WTC11 (cell line): Measurements from ENCODE around the gene PRUNE2. TPM values are rescaled to one million over a fixed set of nuclear protein-coding genes. Genes with fewer than 3 reads are reported as not detected.

Experiments used
- ATAC-seq: fragments of 200-7000 bp; cut with Tn5 transposase; 2 replicates; pipeline ENCODE4 v1.10.0; 2021; ENCODE audit warnings: mild to moderate bottlenecking, moderate library complexity
- CTCF ChIA-PET: fragments of 300-600 bp; sonication (Branson Sonifier 250); formaldehyde crosslinking; loops from one replicate; lab custom pipeline; 2021; ENCODE audit warnings: antibody characterized with exemption; lab: Charles Lee
- POLR2A ChIA-PET: fragments of 350-600 bp; sonication (Branson Sonifier 250); formaldehyde crosslinking; loops from one replicate; lab custom pipeline; 2021; ENCODE audit warnings: antibody characterized with exemption; lab: Charles Lee
- DNase-seq: peaks from one replicate; pipeline ENCODE4 v3.0.0; 2021; ENCODE audit warnings: low spot score
- H3K27ac Mint-ChIP-seq: 2 replicates; pipeline ENCODE4 v1.8.0; 2021; ENCODE audit warnings: mixed read lengths
- H3K27me3 Mint-ChIP-seq: 2 replicates; pipeline ENCODE4 v1.8.0; 2021; ENCODE audit warnings: low read depth, mild to moderate bottlenecking, moderate library complexity, mixed read lengths
- H3K36me3 Mint-ChIP-seq: 2 replicates; pipeline ENCODE4 v1.8.0; 2021; ENCODE audit warnings: mixed read lengths
- H3K4me1 Mint-ChIP-seq: 2 replicates; pipeline ENCODE4 v1.8.0; 2022; ENCODE audit warnings: mixed read lengths
- H3K4me3 Mint-ChIP-seq: 2 replicates; pipeline ENCODE4 v1.8.0; 2021; ENCODE audit warnings: mild to moderate bottlenecking, moderate library complexity, mixed read lengths
- H3K9me3 Mint-ChIP-seq: 2 replicates; pipeline ENCODE4 v1.8.0; 2021; ENCODE audit warnings: mixed read lengths
- CREM ChIP-seq: sonication (generic); formaldehyde crosslinking; IDR thresholded peaks from 2 replicates; pipeline ENCODE4 v1.8.1; 2022; ENCODE audit warnings: mild to moderate bottlenecking, missing genetic modification reagents, moderate library complexity
- ELF4 ChIP-seq: sonication (generic); formaldehyde crosslinking; IDR thresholded peaks from 2 replicates; pipeline ENCODE4 v1.8.1; 2022; ENCODE audit warnings: low read depth, mild to moderate bottlenecking, moderate library complexity, missing genetic modification reagents
- ESRRA ChIP-seq: sonication (generic); formaldehyde crosslinking; IDR thresholded peaks from 2 replicates; pipeline ENCODE4 v1.8.1; 2022; ENCODE audit warnings: mild to moderate bottlenecking, missing genetic modification reagents, borderline replicate concordance
- FOXJ3 ChIP-seq: sonication (generic); formaldehyde crosslinking; IDR thresholded peaks from 2 replicates; pipeline ENCODE4 v1.9.0; 2021; ENCODE audit warnings: missing genetic modification reagents, mild to moderate bottlenecking, borderline replicate concordance
- FOXP1 ChIP-seq: sonication (generic); formaldehyde crosslinking; IDR thresholded peaks from 2 replicates; pipeline ENCODE4 v1.8.0; 2022; ENCODE audit warnings: missing genetic modification reagents, mild to moderate bottlenecking, moderate library complexity, borderline replicate concordance
- GTF2I ChIP-seq: fragments of 250-450 bp; sonication (Bioruptor Pico); conservative IDR thresholded peaks from 2 replicates; pipeline ENCODE4 v1.4.0; 2021; ENCODE audit warnings: mild to moderate bottlenecking
- HMGA2 ChIP-seq: fragments of 250-450 bp; sonication (Bioruptor Pico); IDR thresholded peaks from 2 replicates; pipeline ENCODE4 v1.4.0; 2021; ENCODE audit warnings: mild to moderate bottlenecking, moderate library complexity
- JAZF1 ChIP-seq: fragments of 250-450 bp; sonication (Bioruptor Pico); IDR thresholded peaks from 2 replicates; pipeline ENCODE4 v1.9.0; 2021; ENCODE audit warnings: moderate library complexity, mild to moderate bottlenecking, inconsistent platforms
- MYBL2 ChIP-seq: sonication (generic); formaldehyde crosslinking; IDR thresholded peaks from 2 replicates; pipeline ENCODE4 v1.8.1; 2023; ENCODE audit warnings: mild to moderate bottlenecking, moderate library complexity, missing genetic modification reagents
- NFATC4 ChIP-seq: fragments of 250-450 bp; sonication (Bioruptor Pico); IDR thresholded peaks from 2 replicates; pipeline ENCODE4 v1.9.0; 2021; ENCODE audit warnings: mild to moderate bottlenecking
- NFYB ChIP-seq: sonication (generic); formaldehyde crosslinking; conservative IDR thresholded peaks from 2 replicates; pipeline ENCODE4 v1.8.0; 2022; ENCODE audit warnings: low read depth, missing genetic modification reagents
- NR1H2 ChIP-seq: sonication (generic); formaldehyde crosslinking; IDR thresholded peaks from 2 replicates; pipeline ENCODE4 v1.9.0; 2021; ENCODE audit warnings: mild to moderate bottlenecking, moderate library complexity, missing genetic modification reagents
- NR3C1 ChIP-seq: sonication (generic); formaldehyde crosslinking; conservative IDR thresholded peaks from 2 replicates; pipeline ENCODE4 v1.8.1; 2023; ENCODE audit warnings: low read depth, mild to moderate bottlenecking, missing genetic modification reagents
- RELA ChIP-seq: sonication (generic); formaldehyde crosslinking; IDR thresholded peaks from 2 replicates; pipeline ENCODE4 v1.8.1; 2022; ENCODE audit warnings: missing genetic modification reagents, mild to moderate bottlenecking, borderline replicate concordance
- RORB ChIP-seq: fragments of 250-450 bp; sonication (Bioruptor Pico); IDR thresholded peaks from 2 replicates; pipeline ENCODE4 v1.9.0; 2021; ENCODE audit warnings: mild to moderate bottlenecking
- TEAD4 ChIP-seq: sonication (generic); formaldehyde crosslinking; IDR thresholded peaks from 2 replicates; pipeline ENCODE4 v1.8.0; 2022; ENCODE audit warnings: mild to moderate bottlenecking, missing genetic modification reagents
- ZNF219 ChIP-seq: sonication (generic); formaldehyde crosslinking; IDR thresholded peaks from 2 replicates; pipeline ENCODE4 v1.8.0; 2023; ENCODE audit warnings: missing genetic modification reagents, mild to moderate bottlenecking, borderline replicate concordance
- ZNF396 ChIP-seq: fragments of 250-450 bp; sonication (Bioruptor Pico); IDR thresholded peaks from 2 replicates; pipeline ENCODE4 v1.8.0; 2021; ENCODE audit warnings: mild to moderate bottlenecking, moderate library complexity, borderline replicate concordance
- total RNA-seq: library from RNA; stranded (reverse); gene quantifications from 3 replicates; pipeline ENCODE4 v1.2.3, GENCODE V29; 2021
- TF ChIP-seq, protein P1 (sequence below): sonication (generic); formaldehyde crosslinking; IDR thresholded peaks from 2 replicates; pipeline ENCODE4 v1.8.0; 2022; ENCODE audit warnings: mild to moderate bottlenecking, missing genetic modification reagents
- TF ChIP-seq, protein P2 (sequence below): fragments of 250-450 bp; sonication (Bioruptor Pico); IDR thresholded peaks from 2 replicates; pipeline ENCODE4 v1.9.0; 2021; ENCODE audit warnings: mild to moderate bottlenecking
- TF ChIP-seq, protein P3 (sequence below): fragments of 200-600 bp; IDR thresholded peaks from 2 replicates; pipeline ENCODE4 v1.8.0; 2022; ENCODE audit warnings: antibody characterized with exemption
- TF ChIP-seq, protein P4 (sequence below): sonication (generic); formaldehyde crosslinking; IDR thresholded peaks from 2 replicates; pipeline ENCODE4 v1.8.1; 2023; ENCODE audit warnings: mild to moderate bottlenecking, missing genetic modification reagents
- TF ChIP-seq, protein P5 (sequence below): sonication (generic); formaldehyde crosslinking; IDR thresholded peaks from 2 replicates; pipeline ENCODE4 v1.8.0; 2023; ENCODE audit warnings: mild to moderate bottlenecking, missing genetic modification reagents
- TF ChIP-seq, protein P6 (sequence below): fragments of 250-450 bp; sonication (Bioruptor Pico); IDR thresholded peaks from 2 replicates; pipeline ENCODE4 v1.8.0; 2021; ENCODE audit warnings: mild to moderate bottlenecking
- TF ChIP-seq, protein P7 (sequence below): fragments of 250-450 bp; sonication (Bioruptor Pico); IDR thresholded peaks from 2 replicates; pipeline ENCODE4 v2.1.2; 2022; ENCODE audit warnings: mild to moderate bottlenecking, moderate library complexity

PRUNE2 gene
- total RNA-seq, 1 experiment from 2014 or later, result 13.1 TPM

DNA sequence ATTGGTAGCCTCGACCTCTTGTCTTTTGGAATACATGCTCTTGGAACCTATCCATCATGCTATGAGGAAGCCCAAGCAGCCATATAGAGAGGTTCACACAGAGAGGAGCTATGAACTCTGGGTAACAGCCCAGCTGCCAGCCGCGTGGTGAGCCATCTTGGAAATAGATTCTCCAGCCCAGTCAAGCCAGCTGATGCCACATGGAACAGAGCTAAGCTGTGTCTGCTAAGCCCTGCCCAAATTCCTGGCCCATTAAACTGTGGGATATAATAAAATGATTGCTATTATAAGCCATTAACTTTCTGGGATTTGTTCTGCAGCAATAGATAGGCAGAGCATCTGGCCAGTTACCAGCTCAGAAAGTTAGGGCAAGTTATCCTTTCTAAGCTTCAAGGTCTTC lies 4.9 kb upstream of the PRUNE2 start (continued):
- TF ChIP-seq TEAD4 (CRISPR knock-in tag), result no peak
- TF ChIP-seq, protein P1, sequence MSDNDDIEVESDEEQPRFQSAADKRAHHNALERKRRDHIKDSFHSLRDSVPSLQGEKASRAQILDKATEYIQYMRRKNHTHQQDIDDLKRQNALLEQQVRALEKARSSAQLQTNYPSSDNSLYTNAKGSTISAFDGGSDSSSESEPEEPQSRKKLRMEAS (CRISPR knock-in tag), result no peak
- TF ChIP-seq ZNF396 (CRISPR knock-in tag), result no peak
- no peak for TF ChIP-seq MYBL2 (CRISPR knock-in tag)
- TF ChIP-seq, all 79 proteins: peak for 0

DNA sequence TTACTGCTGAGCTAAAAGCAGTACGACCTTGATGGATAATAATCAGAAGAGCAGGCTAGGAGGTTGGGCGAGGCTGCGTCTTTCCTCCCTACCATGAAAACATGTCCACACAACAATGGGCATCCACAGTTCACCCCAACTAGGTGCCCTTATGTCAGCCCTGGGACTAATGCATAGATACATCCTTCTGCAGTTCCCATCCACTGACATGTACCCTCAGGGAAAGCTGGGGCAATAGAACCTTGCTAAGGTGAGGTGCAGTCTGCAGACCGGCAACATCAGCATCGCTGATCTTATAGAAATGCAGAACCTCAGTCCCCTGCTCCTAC lies 697 bp upstream of the PRUNE2 start:
- Mint-ChIP-seq H3K27me3 (peaks cover 48% of the 10 kb centered on the region), H3K9me3 (no peaks in the 10 kb centered on the region), H3K4me1 (peaks cover 29% of the 10 kb centered on the region), H3K36me3 (no peaks in the 10 kb centered on the region), H3K27ac (no peak overlapping the region; the same call in 1 of the 2 replicates), H3K4me3 (peak overlapping the region; percentile 83)
- CTCF ChIA-PET, result interaction anchor here (0.9 to 1.9 kb wide), 5 partner anchors 81 to 244 kb away, joined by 3 to 10 read pairs (median 5); no protein-coding TSS in a partner anchor
- TF ChIP-seq NFATC4 (CRISPR knock-in tag) (no peak), FOXP1 (no peak), ZNF219 (no peak), RELA (CRISPR knock-in tag) (no peak), NFYB (CRISPR knock-in tag) (no peak), NR3C1 (no peak)
- TF ChIP-seq, protein P2, sequence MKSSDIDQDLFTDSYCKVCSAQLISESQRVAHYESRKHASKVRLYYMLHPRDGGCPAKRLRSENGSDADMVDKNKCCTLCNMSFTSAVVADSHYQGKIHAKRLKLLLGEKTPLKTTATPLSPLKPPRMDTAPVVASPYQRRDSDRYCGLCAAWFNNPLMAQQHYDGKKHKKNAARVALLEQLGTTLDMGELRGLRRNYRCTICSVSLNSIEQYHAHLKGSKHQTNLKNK (CRISPR knock-in tag), result no peak
- TF ChIP-seq, protein P3, sequence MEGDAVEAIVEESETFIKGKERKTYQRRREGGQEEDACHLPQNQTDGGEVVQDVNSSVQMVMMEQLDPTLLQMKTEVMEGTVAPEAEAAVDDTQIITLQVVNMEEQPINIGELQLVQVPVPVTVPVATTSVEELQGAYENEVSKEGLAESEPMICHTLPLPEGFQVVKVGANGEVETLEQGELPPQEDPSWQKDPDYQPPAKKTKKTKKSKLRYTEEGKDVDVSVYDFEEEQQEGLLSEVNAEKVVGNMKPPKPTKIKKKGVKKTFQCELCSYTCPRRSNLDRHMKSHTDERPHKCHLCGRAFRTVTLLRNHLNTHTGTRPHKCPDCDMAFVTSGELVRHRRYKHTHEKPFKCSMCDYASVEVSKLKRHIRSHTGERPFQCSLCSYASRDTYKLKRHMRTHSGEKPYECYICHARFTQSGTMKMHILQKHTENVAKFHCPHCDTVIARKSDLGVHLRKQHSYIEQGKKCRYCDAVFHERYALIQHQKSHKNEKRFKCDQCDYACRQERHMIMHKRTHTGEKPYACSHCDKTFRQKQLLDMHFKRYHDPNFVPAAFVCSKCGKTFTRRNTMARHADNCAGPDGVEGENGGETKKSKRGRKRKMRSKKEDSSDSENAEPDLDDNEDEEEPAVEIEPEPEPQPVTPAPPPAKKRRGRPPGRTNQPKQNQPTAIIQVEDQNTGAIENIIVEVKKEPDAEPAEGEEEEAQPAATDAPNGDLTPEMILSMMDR, result no peak
- TF ChIP-seq, protein P4, sequence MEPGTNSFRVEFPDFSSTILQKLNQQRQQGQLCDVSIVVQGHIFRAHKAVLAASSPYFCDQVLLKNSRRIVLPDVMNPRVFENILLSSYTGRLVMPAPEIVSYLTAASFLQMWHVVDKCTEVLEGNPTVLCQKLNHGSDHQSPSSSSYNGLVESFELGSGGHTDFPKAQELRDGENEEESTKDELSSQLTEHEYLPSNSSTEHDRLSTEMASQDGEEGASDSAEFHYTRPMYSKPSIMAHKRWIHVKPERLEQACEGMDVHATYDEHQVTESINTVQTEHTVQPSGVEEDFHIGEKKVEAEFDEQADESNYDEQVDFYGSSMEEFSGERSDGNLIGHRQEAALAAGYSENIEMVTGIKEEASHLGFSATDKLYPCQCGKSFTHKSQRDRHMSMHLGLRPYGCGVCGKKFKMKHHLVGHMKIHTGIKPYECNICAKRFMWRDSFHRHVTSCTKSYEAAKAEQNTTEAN, result no peak
- TF ChIP-seq, protein P5, sequence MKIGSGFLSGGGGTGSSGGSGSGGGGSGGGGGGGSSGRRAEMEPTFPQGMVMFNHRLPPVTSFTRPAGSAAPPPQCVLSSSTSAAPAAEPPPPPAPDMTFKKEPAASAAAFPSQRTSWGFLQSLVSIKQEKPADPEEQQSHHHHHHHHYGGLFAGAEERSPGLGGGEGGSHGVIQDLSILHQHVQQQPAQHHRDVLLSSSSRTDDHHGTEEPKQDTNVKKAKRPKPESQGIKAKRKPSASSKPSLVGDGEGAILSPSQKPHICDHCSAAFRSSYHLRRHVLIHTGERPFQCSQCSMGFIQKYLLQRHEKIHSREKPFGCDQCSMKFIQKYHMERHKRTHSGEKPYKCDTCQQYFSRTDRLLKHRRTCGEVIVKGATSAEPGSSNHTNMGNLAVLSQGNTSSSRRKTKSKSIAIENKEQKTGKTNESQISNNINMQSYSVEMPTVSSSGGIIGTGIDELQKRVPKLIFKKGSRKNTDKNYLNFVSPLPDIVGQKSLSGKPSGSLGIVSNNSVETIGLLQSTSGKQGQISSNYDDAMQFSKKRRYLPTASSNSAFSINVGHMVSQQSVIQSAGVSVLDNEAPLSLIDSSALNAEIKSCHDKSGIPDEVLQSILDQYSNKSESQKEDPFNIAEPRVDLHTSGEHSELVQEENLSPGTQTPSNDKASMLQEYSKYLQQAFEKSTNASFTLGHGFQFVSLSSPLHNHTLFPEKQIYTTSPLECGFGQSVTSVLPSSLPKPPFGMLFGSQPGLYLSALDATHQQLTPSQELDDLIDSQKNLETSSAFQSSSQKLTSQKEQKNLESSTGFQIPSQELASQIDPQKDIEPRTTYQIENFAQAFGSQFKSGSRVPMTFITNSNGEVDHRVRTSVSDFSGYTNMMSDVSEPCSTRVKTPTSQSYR (CRISPR knock-in tag), result no peak
- POLR2A ChIA-PET, result interaction anchor here (0.7 kb wide), 1 partner anchor 513 kb away, joined by 4 read pairs; the partner anchor contains the start of gene RFK
- no peak for ATAC-seq
- DNase-seq, result no peak

DNA sequence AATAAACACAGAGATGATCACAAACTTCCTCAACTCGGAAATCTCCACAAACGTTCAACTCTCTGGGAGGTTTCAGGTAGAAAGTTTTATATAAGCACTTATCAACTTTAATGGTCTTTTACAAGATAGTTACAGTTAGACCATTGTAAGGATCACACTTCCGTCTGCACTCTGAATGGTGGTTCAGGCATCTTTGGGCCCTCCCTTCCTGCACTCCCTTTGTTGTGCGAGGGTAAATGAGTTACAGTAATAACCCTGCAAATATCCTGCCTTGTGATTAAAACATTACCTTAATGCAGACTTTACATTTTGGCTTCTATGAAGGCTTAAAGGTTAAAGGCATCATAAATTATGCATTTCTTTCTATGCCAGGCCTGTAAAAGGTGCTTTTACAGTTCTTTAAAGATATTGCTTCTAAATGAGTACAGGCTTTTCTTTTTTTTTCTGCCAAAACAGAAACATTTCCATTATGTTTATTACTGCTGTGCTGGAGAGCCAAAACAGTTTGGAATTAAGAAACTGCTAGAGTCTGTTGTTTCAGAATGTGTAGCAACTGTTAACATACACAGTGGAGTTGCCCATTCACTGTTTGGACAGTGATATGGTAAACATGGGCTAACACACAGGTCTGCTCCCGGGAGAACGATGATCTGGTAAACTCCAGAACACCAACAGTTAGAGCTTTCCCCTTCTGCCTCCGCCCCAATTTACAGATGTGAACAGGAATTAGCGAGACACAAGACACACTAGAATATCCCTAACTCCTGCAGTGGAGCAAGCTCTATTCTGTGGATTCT lies 1.1 kb downstream of the PRUNE2 start:
- H3K4me3 Mint-ChIP-seq, result peak overlapping the region; percentile 83
- CTCF ChIA-PET, result interaction anchor here (1.9 kb wide), 1 partner anchor 95 kb away, joined by 6 read pairs; no protein-coding TSS in a partner anchor
- DNase-seq (no peak), ATAC-seq (no peak)
- no peaks in the 10 kb centered on the region for H3K9me3 Mint-ChIP-seq
- peaks cover 48% of the 10 kb centered on the region for H3K27me3 Mint-ChIP-seq
- H3K36me3 Mint-ChIP-seq, result no peaks in the 10 kb centered on the region
- no peak overlapping the region for H3K27ac Mint-ChIP-seq
- POLR2A ChIA-PET, result interaction anchor here (0.6 kb wide), 1 partner anchor 1460 kb away, joined by 3 read pairs; no protein-coding TSS in a partner anchor
- H3K4me1 Mint-ChIP-seq, result peaks cover 37% of the 10 kb centered on the region
- TF ChIP-seq RORB (CRISPR knock-in tag) (no peak), ESRRA (CRISPR knock-in tag) (no peak), JAZF1 (no peak), GTF2I (CRISPR knock-in tag) (no peak), NR3C1 (no peak), CREM (CRISPR knock-in tag) (no peak), ELF4 (CRISPR knock-in tag) (no peak), HMGA2 (CRISPR knock-in tag) (no peak), FOXJ3 (no peak), NR1H2 (CRISPR knock-in tag) (no peak)
- TF ChIP-seq, protein P6, sequence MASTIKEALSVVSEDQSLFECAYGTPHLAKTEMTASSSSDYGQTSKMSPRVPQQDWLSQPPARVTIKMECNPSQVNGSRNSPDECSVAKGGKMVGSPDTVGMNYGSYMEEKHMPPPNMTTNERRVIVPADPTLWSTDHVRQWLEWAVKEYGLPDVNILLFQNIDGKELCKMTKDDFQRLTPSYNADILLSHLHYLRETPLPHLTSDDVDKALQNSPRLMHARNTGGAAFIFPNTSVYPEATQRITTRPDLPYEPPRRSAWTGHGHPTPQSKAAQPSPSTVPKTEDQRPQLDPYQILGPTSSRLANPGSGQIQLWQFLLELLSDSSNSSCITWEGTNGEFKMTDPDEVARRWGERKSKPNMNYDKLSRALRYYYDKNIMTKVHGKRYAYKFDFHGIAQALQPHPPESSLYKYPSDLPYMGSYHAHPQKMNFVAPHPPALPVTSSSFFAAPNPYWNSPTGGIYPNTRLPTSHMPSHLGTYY (CRISPR knock-in tag), result no peak
- TF ChIP-seq, protein P7, sequence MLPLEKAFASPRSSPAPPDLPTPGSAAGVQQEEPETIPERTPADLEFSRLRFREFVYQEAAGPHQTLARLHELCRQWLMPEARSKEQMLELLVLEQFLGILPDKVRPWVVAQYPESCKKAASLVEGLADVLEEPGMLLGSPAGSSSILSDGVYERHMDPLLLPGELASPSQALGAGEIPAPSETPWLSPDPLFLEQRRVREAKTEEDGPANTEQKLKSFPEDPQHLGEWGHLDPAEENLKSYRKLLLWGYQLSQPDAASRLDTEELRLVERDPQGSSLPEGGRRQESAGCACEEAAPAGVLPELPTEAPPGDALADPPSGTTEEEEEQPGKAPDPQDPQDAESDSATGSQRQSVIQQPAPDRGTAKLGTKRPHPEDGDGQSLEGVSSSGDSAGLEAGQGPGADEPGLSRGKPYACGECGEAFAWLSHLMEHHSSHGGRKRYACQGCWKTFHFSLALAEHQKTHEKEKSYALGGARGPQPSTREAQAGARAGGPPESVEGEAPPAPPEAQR (CRISPR knock-in tag), result no peak
